GM12801 (cell line): ENCODE data around the gene ADNP.

Experiments used
- CTCF ChIP-seq: IDR thresholded peaks from one replicate; pipeline ENCODE4 v1.5.1; 2011; ENCODE audit warnings: control low read depth; ENCODE audit not compliant: insufficient read length; ENCODE audit errors: extremely low read depth

ADNP gene

GRCh38 chr20:50948132-50948785 lies 17.0 kb upstream of the ADNP start:
- no peak for TF ChIP-seq CTCF

GRCh38 chr20:50943069-50943468 lies 11.8 kb upstream of the ADNP start:
- TF ChIP-seq CTCF: no peak

GRCh38 chr20:50933589-50933988 lies 2.4 kb upstream of the ADNP start:
- TF ChIP-seq CTCF: no peak

- TF ChIP-seq CTCF: no peak
Observed at GRCh38 chr20:50932691-50933280, 1.5 kb upstream of the ADNP start.

GRCh38 chr20:50932016-50932485 lies 814 bp upstream of the ADNP start:
- TF ChIP-seq CTCF: no peak

- TF ChIP-seq CTCF: no peak
Observed at GRCh38 chr20:50930976-50931305, 296 bp downstream of the ADNP start.

- no peak for TF ChIP-seq CTCF
Observed at GRCh38 chr20:50930139-50930975, 880 bp downstream of the ADNP start.
